Skeletal muscle tissue (tissue), 4 donors: Measurements from ENCODE around the gene WDR64. TPM values are rescaled to one million over a fixed set of nuclear protein-coding genes. Genes with fewer than 3 reads are reported as not detected.
"Not testable (repeated sequence)": the region's sequence is repeated elsewhere in the genome, so short reads cannot be mapped to it uniquely, and the experiment has no call there.

Source experiments
- H3K27ac ChIP-seq: one replicate; pipeline ENCODE4 v1.7.0; 2013; ENCODE audit warnings: mild to moderate bottlenecking, low read depth, low read length, inconsistent platforms
- H3K27me3 ChIP-seq, 3 donors: one replicate each; pipeline ENCODE4 v1.7.0; 2013; ENCODE audit warnings: low read length in 3 of 3; ENCODE audit not compliant: control insufficient read depth in 3 of 3, insufficient read depth in 3 of 3
- H3K36me3 ChIP-seq, 3 donors: one replicate each; pipeline ENCODE4 v1.7.0; 2013; ENCODE audit warnings: low read length in 3 of 3; ENCODE audit not compliant: control insufficient read depth in 3 of 3, insufficient read depth in 3 of 3
- H3K4me1 ChIP-seq, 3 donors: one replicate each; pipeline ENCODE4 v1.7.0; 2013; ENCODE audit warnings: low read length in 3 of 3, mild to moderate bottlenecking in 3 of 3; ENCODE audit not compliant: control insufficient read depth in 3 of 3, insufficient read depth in 3 of 3
- H3K4me3 ChIP-seq, 3 donors: one replicate each; pipeline ENCODE4 v1.7.0; 2013; ENCODE audit warnings: low read length in 3 of 3
- H3K9ac ChIP-seq, 3 donors: one replicate each; pipeline ENCODE4 v1.7.0; 2013; ENCODE audit warnings: low read length in 3 of 3, mild to moderate bottlenecking in 3 of 3, moderate library complexity in 2 of 3, low read depth in 1 of 3
- H3K9me3 ChIP-seq, 3 donors: one replicate each; pipeline ENCODE4 v1.7.0; 2013; ENCODE audit warnings: low read length in 3 of 3; ENCODE audit not compliant: control insufficient read depth in 3 of 3
- total RNA-seq: library from RNA; depleted of rRNA; stranded (reverse); fragments of >200 nt; gene quantifications from one replicate; pipeline ENCODE4 v1.2.3, GENCODE V29; 2014
- donor health status: Osteomylitis.

Gene WDR64
- total RNA-seq, 1 donor from 2014 or later = not detected

- no peak overlapping the region for H3K9ac ChIP-seq
- H3K27ac ChIP-seq = no peak overlapping the region
- H3K27me3 ChIP-seq = no peaks in the 10 kb centered on the region
- H3K4me1 ChIP-seq = no peaks in the 10 kb centered on the region
- no peaks in the 10 kb centered on the region for H3K9me3 ChIP-seq
- no peaks in the 10 kb centered on the region for H3K36me3 ChIP-seq
- no peak overlapping the region for H3K4me3 ChIP-seq
Measured at GRCh38 chr1:241677201-241677600, 25.1 kb downstream of the WDR64 start.

- Histone ChIP-seq H3K27me3 (no peaks in the 10 kb centered on the region), H3K9ac (no peak overlapping the region), H3K4me1 (no peaks in the 10 kb centered on the region), H3K9me3 (no peaks in the 10 kb centered on the region), H3K27ac (no peak overlapping the region), H3K4me3 (no peak overlapping the region), H3K36me3 (no peaks in the 10 kb centered on the region)
Measured at GRCh38 chr1:241678536-241678935, 26.5 kb downstream of the WDR64 start.

- no peak overlapping the region for H3K4me3 ChIP-seq
- no peaks in the 10 kb centered on the region for H3K27me3 ChIP-seq
- H3K27ac ChIP-seq = no peak overlapping the region
- no peaks in the 10 kb centered on the region for H3K36me3 ChIP-seq
- H3K4me1 ChIP-seq = no peaks in the 10 kb centered on the region
- no peaks in the 10 kb centered on the region for H3K9me3 ChIP-seq
- no peak overlapping the region for H3K9ac ChIP-seq
Measured at GRCh38 chr1:241679404-241679803, 27.3 kb downstream of the WDR64 start.

GRCh38 chr1:241679961-241680360 is 27.9 kb downstream of the WDR64 start:
- no peaks in the 10 kb centered on the region for H3K9me3 ChIP-seq
- H3K27ac ChIP-seq = no peak overlapping the region
- no peak overlapping the region for H3K9ac ChIP-seq
- no peaks in the 10 kb centered on the region for H3K36me3 ChIP-seq
- no peaks in the 10 kb centered on the region for H3K27me3 ChIP-seq
- H3K4me1 ChIP-seq = no peaks in the 10 kb centered on the region
- H3K4me3 ChIP-seq = no peak overlapping the region

GRCh38 chr1:241681861-241682448 is 29.9 kb downstream of the WDR64 start:
- H3K4me1 ChIP-seq, H3K4me3 ChIP-seq, H3K27ac ChIP-seq, H3K9me3 ChIP-seq, H3K36me3 ChIP-seq, H3K9ac ChIP-seq, H3K27me3 ChIP-seq: not testable (repeated sequence)

DNA sequence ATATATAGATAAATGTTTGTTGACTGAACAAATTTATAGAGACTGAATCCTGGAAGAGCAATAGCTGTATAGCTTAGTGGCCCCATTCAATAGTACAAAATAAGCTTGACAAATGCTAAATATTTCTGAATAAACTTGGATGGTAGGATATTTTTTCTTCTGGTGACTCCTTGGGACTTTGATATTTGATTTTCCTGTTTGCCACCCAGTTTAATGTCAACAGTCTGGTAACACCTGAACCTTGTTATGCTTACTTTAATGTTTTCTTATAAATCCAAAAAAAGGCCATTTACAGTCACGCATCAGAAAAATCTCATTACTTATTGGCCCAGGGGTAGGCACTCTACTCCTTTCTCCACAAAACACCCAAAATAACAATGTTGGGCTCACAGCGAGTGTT is 30.8 kb downstream of the WDR64 start:
- Histone ChIP-seq H3K9me3 (no peaks in the 10 kb centered on the region), H3K36me3 (no peaks in the 10 kb centered on the region), H3K4me3 (no peak overlapping the region)

GRCh38 chr1:241684108-241684507 is 32.0 kb downstream of the WDR64 start:
- H3K9ac ChIP-seq = no peak overlapping the region
- H3K9me3 ChIP-seq = no peaks in the 10 kb centered on the region
- no peak overlapping the region for H3K27ac ChIP-seq
- H3K36me3 ChIP-seq = no peaks in the 10 kb centered on the region
- H3K4me3 ChIP-seq = no peak overlapping the region
- H3K27me3 ChIP-seq = no peaks in the 10 kb centered on the region
- no peaks in the 10 kb centered on the region for H3K4me1 ChIP-seq

More for the DNA sequence above, 30.8 kb downstream of the WDR64 start:
- Histone ChIP-seq H3K27me3 (no peaks in the 10 kb centered on the region), H3K9ac (no peak overlapping the region), H3K27ac (no peak overlapping the region), H3K4me1 (no peaks in the 10 kb centered on the region)

DNA sequence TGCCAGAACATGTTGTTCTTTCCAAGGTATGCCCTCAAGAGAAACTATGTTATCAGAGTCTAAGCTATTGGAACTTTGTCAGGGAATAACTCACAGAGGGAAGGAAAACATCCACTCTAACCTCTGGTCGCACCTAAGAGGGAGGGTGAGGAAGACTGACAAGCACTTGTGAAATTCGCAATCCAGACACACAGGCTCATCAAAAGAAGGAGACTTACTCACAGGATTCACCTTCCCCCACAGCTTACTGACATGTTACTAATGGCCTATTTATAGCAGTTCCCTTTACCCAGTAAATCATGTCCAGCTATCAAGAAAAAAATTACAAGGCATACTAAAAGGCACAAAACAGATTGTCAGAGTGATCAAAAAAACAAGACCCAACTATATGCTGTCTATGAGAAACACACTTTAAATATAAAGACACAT is 36.9 kb downstream of the WDR64 start:
- no peak overlapping the region for H3K27ac ChIP-seq
- H3K36me3 ChIP-seq = no peaks in the 10 kb centered on the region
- H3K9me3 ChIP-seq = no peaks in the 10 kb centered on the region
- no peak overlapping the region for H3K9ac ChIP-seq
- no peak overlapping the region for H3K4me3 ChIP-seq
- H3K27me3 ChIP-seq = no peaks in the 10 kb centered on the region
- H3K4me1 ChIP-seq = no peaks in the 10 kb centered on the region

- H3K4me1 ChIP-seq = no peaks in the 10 kb centered on the region
- H3K9ac ChIP-seq = no peak overlapping the region
- H3K36me3 ChIP-seq = no peaks in the 10 kb centered on the region
- no peak overlapping the region for H3K4me3 ChIP-seq
- H3K9me3 ChIP-seq = no peaks in the 10 kb centered on the region
- no peak overlapping the region for H3K27ac ChIP-seq
- no peaks in the 10 kb centered on the region for H3K27me3 ChIP-seq
Measured at GRCh38 chr1:241695246-241696171, 43.4 kb downstream of the WDR64 start.

DNA sequence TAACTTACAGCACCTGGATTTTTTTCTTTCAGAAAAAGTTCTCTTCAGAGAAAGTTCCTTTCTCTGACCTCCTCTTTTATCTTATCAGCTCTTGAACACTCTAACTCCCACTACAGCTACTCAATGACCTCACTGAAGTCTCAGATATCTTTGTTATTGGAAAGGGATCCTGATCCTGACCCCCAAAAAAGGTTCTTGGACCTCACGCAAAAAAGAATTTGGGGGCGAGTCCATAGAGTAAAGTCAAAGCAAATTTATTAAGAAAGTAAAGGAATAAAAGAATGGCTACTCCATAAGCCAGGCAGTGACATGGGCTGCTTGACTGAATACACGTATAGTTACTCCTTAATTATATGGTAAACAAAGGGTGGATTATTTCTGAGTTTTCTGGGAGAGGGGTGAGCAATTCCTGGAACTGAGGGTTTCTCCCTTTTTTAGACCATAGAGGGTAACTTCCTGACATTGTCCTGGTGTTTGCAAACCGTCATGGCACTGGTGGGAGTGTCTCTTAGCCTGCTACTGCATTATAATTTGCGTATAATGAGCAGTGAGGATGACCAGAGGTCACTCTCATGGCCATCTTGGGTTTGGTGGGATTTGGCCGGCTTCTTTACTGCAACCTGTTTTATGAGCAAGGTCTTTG is 44.2 kb downstream of the WDR64 start:
- no peaks in the 10 kb centered on the region for H3K36me3 ChIP-seq
- H3K4me3 ChIP-seq = no peak overlapping the region

More for the DNA sequence above, 44.2 kb downstream of the WDR64 start:
- Histone ChIP-seq H3K27ac (no peak overlapping the region), H3K9me3 (no peaks in the 10 kb centered on the region), H3K9ac (no peak overlapping the region), H3K4me1 (no peaks in the 10 kb centered on the region), H3K27me3 (no peaks in the 10 kb centered on the region)
